GM18502 (cell line): ENCODE data around the gene PDF.
A peak's percentile ranks its signal among the peaks of the same experiment; 100 is the strongest.

Source experiments
- ATAC-seq: cut with Tn5 transposase; IDR thresholded peaks from one replicate; pipeline ENCODE4 v1.9.1; 2021; ENCODE audit warnings: mild to moderate bottlenecking; ENCODE audit not compliant: unreplicated experiment, poor library complexity

PDF gene

GRCh38 chr16:69340095-69340644, 9.8 kb upstream of the PDF start:
- no peak for ATAC-seq

DNA sequence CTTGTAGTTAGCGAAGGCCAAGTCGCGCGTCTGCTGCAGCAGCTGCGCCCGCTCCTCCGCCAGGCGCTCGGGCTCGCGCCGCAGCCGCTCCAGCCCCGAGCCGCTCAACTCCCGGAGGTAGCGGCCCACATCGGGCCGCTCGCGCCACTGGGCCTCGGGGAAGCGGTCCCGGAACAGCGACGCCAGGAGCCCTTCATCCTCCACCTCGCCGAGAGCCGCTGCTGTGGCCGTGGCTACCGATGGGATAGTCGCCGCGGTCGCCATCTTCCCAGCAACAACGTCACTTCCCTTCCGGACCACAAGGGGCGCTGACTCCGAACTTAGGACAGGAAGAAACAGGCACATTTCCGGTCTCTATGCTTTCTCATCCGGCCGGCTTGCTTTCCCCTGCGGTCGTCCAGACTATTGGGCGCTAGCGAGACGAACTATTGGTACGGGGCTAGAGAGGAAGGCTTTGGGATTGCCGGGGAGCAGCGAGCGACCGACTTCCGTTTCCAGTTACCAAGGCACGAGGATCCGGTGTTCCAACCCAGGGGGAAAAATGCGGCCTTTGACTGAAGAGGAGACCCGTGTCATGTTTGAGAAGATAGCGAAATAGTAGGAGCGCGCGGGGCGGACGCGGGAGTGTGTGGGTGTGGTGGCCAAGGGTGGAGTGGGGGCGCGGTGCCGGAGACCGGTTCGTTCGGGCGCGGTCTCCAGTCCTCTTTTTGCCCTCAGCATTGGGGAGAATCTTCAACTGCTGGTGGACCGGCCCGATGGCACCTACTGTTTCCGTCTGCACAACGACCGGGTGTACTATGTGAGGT, 9.1 kb upstream of the PDF start, which contains the start of the genes COG8 and NIP7:
TSS of gene COG8 (minus strand) at position 276 of the 806 bp plus-strand sequence. CDS start at position 264, 12 bp downstream.
TSS of gene NIP7 (plus strand) at position 484 of the 806 bp plus-strand sequence. CDS start at position 542, 58 bp downstream.
- peak; percentile 92 for ATAC-seq

DNA sequence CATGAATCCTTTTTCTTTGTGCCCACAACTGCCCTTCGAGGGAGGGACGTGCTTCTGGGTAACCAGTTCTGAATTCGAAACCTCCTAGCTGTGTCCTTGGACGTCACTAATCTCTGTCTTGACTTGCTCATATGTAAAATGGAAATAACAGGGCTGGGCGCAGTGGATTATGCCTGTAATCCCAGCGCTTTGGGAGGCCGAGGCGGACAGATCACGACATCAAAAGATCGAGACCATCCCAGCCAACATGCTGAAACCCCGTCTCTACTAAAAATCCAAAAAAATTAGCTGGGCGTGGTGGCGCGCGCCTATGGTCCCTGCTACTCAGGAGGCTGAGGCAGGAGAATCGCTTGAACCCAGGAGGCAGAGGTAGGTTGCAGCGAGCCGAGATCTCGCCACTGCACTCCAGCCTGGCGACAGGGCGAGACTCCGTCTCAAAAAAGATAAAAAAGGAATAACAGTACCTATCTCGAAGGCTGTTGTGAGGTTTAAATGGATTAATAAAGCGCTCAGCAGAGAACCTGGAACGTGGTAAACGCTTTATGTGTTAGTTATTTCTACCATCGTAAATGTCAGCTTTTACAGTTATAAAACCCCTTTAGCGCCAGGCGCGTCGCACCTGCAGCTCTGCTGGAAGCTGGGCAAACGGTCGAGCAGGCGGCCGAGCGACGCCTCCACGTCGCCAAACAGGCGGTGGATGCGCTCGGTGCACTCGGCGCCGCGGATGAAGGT, 8.3 kb upstream of the PDF start:
- ATAC-seq: no peak

- no peak for ATAC-seq
These were observed 4.3 kb upstream of the PDF start for GRCh38 chr16:69334696-69335095.

GRCh38 chr16:69329369-69330285, 761 bp downstream of the PDF start:
- peak; percentile 36 for ATAC-seq

- ATAC-seq: no peak
These were observed 1.5 kb downstream of the PDF start for GRCh38 chr16:69328854-69329316.

- ATAC-seq: no peak
These were observed 2.6 kb downstream of the PDF start for GRCh38 chr16:69327585-69328310.

DNA sequence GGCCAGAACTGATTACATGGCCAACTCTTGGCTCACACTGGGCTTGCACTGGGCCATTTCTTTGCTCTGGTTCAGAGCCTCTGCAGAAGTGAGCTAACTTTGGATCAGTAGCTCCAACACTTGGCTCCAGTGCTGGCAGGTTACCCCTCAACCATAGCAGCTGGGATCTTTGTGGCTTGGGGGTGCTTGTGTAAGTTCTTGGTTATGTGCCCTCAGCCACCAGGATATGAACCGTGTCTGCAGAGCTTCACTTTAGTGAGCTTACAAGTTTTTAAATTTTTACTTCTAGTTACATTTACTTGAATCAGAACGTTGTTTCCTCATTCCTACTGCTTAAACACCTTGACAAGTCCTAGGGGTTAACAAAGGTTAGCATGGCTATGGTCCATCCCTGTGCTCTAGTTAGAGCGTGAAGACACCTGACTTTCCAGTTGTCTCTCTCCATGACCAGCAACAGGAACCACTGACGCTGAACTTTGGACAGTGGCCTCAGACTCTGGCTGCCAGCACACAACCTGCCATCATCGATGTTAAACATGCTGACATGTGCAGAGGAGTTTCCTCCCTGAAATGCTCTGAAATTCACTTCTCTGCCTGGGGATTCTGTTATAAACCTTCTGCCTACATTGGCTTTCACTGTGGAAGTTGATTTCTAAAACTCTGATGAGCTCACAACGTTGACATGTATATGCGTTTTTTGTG, 4.1 kb downstream of the PDF start:
- ATAC-seq: no peak

DNA sequence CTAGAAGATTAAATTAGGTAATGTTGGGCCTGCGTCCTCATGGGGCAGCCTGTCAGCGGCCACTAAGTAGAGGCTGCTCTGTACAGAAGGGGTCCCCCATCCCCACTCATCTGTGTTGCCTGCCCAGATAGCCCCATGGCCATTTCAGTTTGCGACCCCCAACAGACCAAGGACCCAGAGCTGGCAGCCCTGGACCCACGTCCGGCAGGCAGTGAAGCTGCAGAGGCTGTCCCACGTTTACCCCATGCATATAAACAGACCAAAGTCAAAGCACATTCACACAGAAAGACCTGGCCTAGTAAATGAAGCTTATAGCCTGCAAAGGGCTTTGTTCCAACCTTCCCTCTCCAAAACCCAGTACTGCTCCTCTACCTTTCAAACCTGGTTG, 4.6 kb downstream of the PDF start:
- no peak for ATAC-seq

DNA sequence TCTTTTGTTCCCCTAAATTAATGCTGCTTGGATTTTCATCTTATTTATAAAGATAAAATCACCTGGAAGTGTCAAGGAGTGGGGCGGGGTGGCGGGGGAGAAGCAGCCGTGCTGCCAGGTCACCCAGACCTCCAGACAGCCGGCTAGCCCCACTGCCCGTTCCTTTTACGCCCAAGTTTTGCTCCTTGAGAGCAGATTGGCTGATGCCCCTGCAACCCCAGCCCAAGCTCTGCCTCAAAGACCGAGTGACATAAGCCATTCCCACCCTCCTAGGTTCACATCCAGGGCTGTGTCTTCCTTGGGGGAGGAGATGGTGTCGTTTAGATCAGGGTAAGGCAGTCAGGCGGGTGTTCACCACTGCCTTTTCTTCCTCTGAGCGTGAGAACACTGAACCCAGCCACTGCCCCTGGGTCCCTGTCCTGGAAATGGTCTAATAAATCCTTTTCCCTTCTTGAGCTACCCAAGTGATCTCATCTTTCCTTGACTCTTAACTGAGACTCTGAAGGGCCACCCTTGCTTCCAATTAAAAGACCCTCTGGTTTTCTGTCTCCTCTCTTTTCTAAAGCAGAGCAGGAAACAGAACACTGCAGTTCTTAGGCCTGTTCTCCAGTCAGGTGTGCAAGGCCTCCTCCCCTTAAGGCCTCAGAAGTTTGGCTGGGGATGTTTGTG, 5.7 kb downstream of the PDF start:
- no peak for ATAC-seq

GRCh38 chr16:69324013-69324531, 6.3 kb downstream of the PDF start:
- no peak for ATAC-seq

DNA sequence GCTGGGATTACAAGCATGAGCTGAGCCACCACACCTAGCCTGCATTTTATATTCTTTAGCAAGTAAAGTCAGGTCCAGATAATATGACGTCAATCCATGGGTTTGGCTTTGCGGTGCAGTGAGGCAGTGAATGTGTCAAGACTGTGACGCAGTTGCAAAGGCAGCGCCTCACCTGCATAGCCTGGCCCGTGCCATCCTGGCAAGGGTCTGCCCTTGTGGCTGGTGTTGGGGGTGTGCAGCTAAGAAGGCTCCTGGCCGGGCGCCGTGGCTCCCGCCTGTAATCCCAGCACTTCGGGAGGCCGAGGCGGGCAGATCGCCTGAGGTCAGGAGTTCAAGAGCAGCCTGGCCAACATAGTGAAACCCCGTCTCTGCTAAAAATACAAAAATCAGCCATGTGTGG, 7.0 kb downstream of the PDF start:
- no peak for ATAC-seq

GRCh38 chr16:69322343-69322742, 8.0 kb downstream of the PDF start:
- no peak for ATAC-seq

- ATAC-seq: no peak
These were observed 9.3 kb downstream of the PDF start for GRCh38 chr16:69321080-69321479.

DNA sequence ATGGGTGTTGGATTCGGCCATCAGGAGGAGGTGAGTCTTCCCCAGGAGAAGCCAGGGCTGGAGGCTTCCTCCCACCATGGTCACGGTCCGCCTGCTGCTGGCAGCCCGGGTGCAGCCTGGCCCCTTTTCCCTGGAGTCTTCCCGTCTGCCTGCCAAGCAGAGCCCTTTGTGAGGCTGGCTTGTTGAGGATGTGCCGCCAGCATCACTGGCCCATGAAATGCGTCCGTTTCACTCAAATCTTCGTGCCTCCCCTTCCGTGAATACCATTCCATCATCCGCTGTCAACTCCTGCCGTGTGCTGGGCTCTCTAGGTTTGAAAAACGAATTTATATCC, 9.7 kb downstream of the PDF start:
- ATAC-seq: no peak

GRCh38 chr16:69319826-69320739, 10.3 kb downstream of the PDF start:
- no peak for ATAC-seq

GRCh38 chr16:69319381-69319780, 11.0 kb downstream of the PDF start:
- no peak for ATAC-seq
